Measurements from ENCODE around the gene PRRT1.

- TF ChIP-seq POLR2A (IDR thresholded peaks at IDR 0.05) (no peak), CTCF (IDR thresholded peaks at IDR 0.05) (no peak)
Measured at GRCh38 chr6:32194388-32194787, 42.6 kb upstream of the PRRT1 start.
